Measurements from ENCODE around the gene GIT1.

GIT1 gene

GRCh38 chr17:29591737-29592608 is 2.5 kb upstream of the GIT1 start:
- Mint-ChIP-seq H3K4me1 (peaks cover 51% of the 10 kb centered on the region), H3K4me3 (peak overlapping the region; percentile 71), H3K27ac (peak overlapping the region; percentile 59), H3K36me3 (ENCODE audit: low read depth) (peaks cover 2% of the 10 kb centered on the region), H3K9me3 (no peaks in the 10 kb centered on the region), H3K27me3 (no peaks in the 10 kb centered on the region)
- ATAC-seq (peak; percentile 42), DNase-seq (peak; percentile 92)

- Mint-ChIP-seq H3K4me1 (peaks cover 59% of the 10 kb centered on the region), H3K27ac (peak overlapping the region; percentile 89), H3K27me3 (no peaks in the 10 kb centered on the region), H3K36me3 (ENCODE audit: low read depth) (peaks cover 2% of the 10 kb centered on the region), H3K4me3 (peak overlapping the region; percentile 71), H3K9me3 (no peaks in the 10 kb centered on the region)
- DNase-seq (peak; percentile 62), ATAC-seq (peak; percentile 5)
Measured at GRCh38 chr17:29591146-29591736, 1.8 kb upstream of the GIT1 start.

- no peaks in the 10 kb centered on the region for H3K27me3 Mint-ChIP-seq
- H3K4me3 Mint-ChIP-seq: peak overlapping the region; percentile 86
- ATAC-seq (no peak), DNase-seq (peak; percentile 27)
- peaks cover 2% of the 10 kb centered on the region for H3K36me3 Mint-ChIP-seq (ENCODE audit: low read depth)
- peak overlapping the region; percentile 89 for H3K27ac Mint-ChIP-seq
- peaks cover 65% of the 10 kb centered on the region for H3K4me1 Mint-ChIP-seq
- H3K9me3 Mint-ChIP-seq: no peaks in the 10 kb centered on the region
Measured at GRCh38 chr17:29590411-29591145, 1.1 kb upstream of the GIT1 start.

GRCh38 chr17:29588562-29589411 is 661 bp downstream of the GIT1 start:
- H3K36me3 Mint-ChIP-seq (ENCODE audit: low read depth): peaks cover 3% of the 10 kb centered on the region
- ATAC-seq: peak; percentile 3
- H3K4me3 Mint-ChIP-seq: peak overlapping the region; percentile 93
- no peaks in the 10 kb centered on the region for H3K27me3 Mint-ChIP-seq
- H3K4me1 Mint-ChIP-seq: peaks cover 77% of the 10 kb centered on the region
- H3K27ac Mint-ChIP-seq: peak overlapping the region; percentile 85
- peak; percentile 50 for DNase-seq
- H3K9me3 Mint-ChIP-seq: no peaks in the 10 kb centered on the region

- no peaks in the 10 kb centered on the region for H3K9me3 Mint-ChIP-seq
- ATAC-seq: no peak
- H3K27ac Mint-ChIP-seq: peak overlapping the region; percentile 85
- peaks cover 77% of the 10 kb centered on the region for H3K4me1 Mint-ChIP-seq
- peak overlapping the region; percentile 93 for H3K4me3 Mint-ChIP-seq
- no peak for DNase-seq
- peaks cover 7% of the 10 kb centered on the region for H3K36me3 Mint-ChIP-seq (ENCODE audit: low read depth)
- no peaks in the 10 kb centered on the region for H3K27me3 Mint-ChIP-seq
Measured at GRCh38 chr17:29588017-29588561, 1.4 kb downstream of the GIT1 start.

- Mint-ChIP-seq H3K4me1 (peaks cover 74% of the 10 kb centered on the region), H3K27me3 (no peaks in the 10 kb centered on the region), H3K9me3 (no peaks in the 10 kb centered on the region), H3K4me3 (peak overlapping the region; percentile 93), H3K27ac (peak overlapping the region; percentile 85), H3K36me3 (ENCODE audit: low read depth) (peaks cover 12% of the 10 kb centered on the region)
- no peak for ATAC-seq
- DNase-seq: no peak
Measured at GRCh38 chr17:29587591-29587990, 1.9 kb downstream of the GIT1 start.

- H3K4me1 Mint-ChIP-seq: peaks cover 67% of the 10 kb centered on the region
- H3K4me3 Mint-ChIP-seq: peak overlapping the region; percentile 93
- peak overlapping the region; percentile 85 for H3K27ac Mint-ChIP-seq
Measured at GRCh38 chr17:29586676-29587469, 2.6 kb downstream of the GIT1 start.

GRCh38 chr17:29585080-29585751 is 4.2 kb downstream of the GIT1 start:
- Mint-ChIP-seq H3K36me3 (ENCODE audit: low read depth) (peaks cover 24% of the 10 kb centered on the region), H3K27ac (peak overlapping the region; percentile 54), H3K27me3 (no peaks in the 10 kb centered on the region), H3K4me3 (peak overlapping the region; percentile 54), H3K9me3 (no peaks in the 10 kb centered on the region), H3K4me1 (peaks cover 60% of the 10 kb centered on the region)
- peak; percentile 43 for DNase-seq
- no peak for ATAC-seq

More at GRCh38 chr17:29586676-29587469, 2.6 kb downstream of the GIT1 start:
- Mint-ChIP-seq H3K36me3 (ENCODE audit: low read depth) (peaks cover 19% of the 10 kb centered on the region), H3K9me3 (no peaks in the 10 kb centered on the region), H3K27me3 (no peaks in the 10 kb centered on the region)
- ATAC-seq (no peak), DNase-seq (no peak)

- H3K4me3 Mint-ChIP-seq: no peak overlapping the region
- peaks cover 29% of the 10 kb centered on the region for H3K36me3 Mint-ChIP-seq (ENCODE audit: low read depth)
- DNase-seq: no peak
- peak overlapping the region; percentile 54 for H3K27ac Mint-ChIP-seq
- no peak for ATAC-seq
- no peaks in the 10 kb centered on the region for H3K27me3 Mint-ChIP-seq
- peaks cover 59% of the 10 kb centered on the region for H3K4me1 Mint-ChIP-seq
- H3K9me3 Mint-ChIP-seq: no peaks in the 10 kb centered on the region
Measured at GRCh38 chr17:29584452-29585079, 4.9 kb downstream of the GIT1 start.

GRCh38 chr17:29583324-29584248 is 5.9 kb downstream of the GIT1 start:
- ATAC-seq (no peak), DNase-seq (no peak)
- H3K9me3 Mint-ChIP-seq: no peaks in the 10 kb centered on the region
- no peak overlapping the region for H3K4me3 Mint-ChIP-seq
- H3K36me3 Mint-ChIP-seq (ENCODE audit: low read depth): peaks cover 33% of the 10 kb centered on the region
- no peaks in the 10 kb centered on the region for H3K27me3 Mint-ChIP-seq
- H3K27ac Mint-ChIP-seq: no peak overlapping the region
- H3K4me1 Mint-ChIP-seq: peaks cover 59% of the 10 kb centered on the region

- Mint-ChIP-seq H3K4me1 (peaks cover 54% of the 10 kb centered on the region), H3K36me3 (ENCODE audit: low read depth) (peaks cover 35% of the 10 kb centered on the region), H3K27me3 (no peaks in the 10 kb centered on the region), H3K27ac (no peak overlapping the region), H3K4me3 (no peak overlapping the region), H3K9me3 (no peaks in the 10 kb centered on the region)
- no peak for ATAC-seq
- DNase-seq: no peak
Measured at GRCh38 chr17:29582772-29583171, 6.7 kb downstream of the GIT1 start.
